Ascending aorta (tissue), 2 donors: ENCODE data around the gene ACP1. TPM values are rescaled to one million over a fixed set of nuclear protein-coding genes. Genes with fewer than 3 reads are reported as not detected.

Experiments used
- DNase-seq, 2 donors: peaks; one replicate each; pipeline ENCODE4 v3.0.0-alpha.2; 2019; ENCODE audit warnings: low spot score in 2 of 2
- H3K27ac ChIP-seq, 2 donors: fragments of 200-600 bp; sonication (generic); one replicate each; pipeline ENCODE4 v1.5.1; 2016 to 2017; ENCODE audit warnings: mild to moderate bottlenecking in 1 of 2
- H3K27me3 ChIP-seq: fragments of 200-600 bp; sonication (generic); one replicate; pipeline ENCODE4 v1.5.1; 2017
- H3K36me3 ChIP-seq, 2 donors: fragments of 200-600 bp; sonication (generic); one replicate each; pipeline ENCODE4 v1.5.1; 2016
- H3K4me1 ChIP-seq, 2 donors: fragments of 200-600 bp; sonication (generic); one replicate each; pipeline ENCODE4 v1.5.1; 2016 to 2017; ENCODE audit warnings: mild to moderate bottlenecking in 1 of 2
- H3K4me3 ChIP-seq, 2 donors: fragments of 200-600 bp; sonication (generic); one replicate each; pipeline ENCODE4 v1.5.1; 2016 to 2017; ENCODE audit warnings: mild to moderate bottlenecking in 1 of 2
- H3K9me3 ChIP-seq, 2 donors: fragments of 200-600 bp; sonication (generic); one replicate each; pipeline ENCODE4 v1.5.1; 2016
- CTCF ChIP-seq, 3 experiments: fragments of 200-600 bp in 2 of 3; fragments of 450-650 bp in 1 of 3; sonication (generic) in 2 of 3; IDR thresholded peaks; one replicate each; pipeline ENCODE4 v1.5.1; 2016 to 2019; ENCODE audit warnings: antibody characterized with exemption in 3 of 3, mild to moderate bottlenecking in 1 of 3, moderate library complexity in 1 of 3
- intact Hi-C: fragments of 100-400 bp; cut with DNase I; formaldehyde crosslinking; loops from one replicate; pipeline ENCODE4 v1.15.1; 2023
- total RNA-seq: library from RNA; depleted of rRNA; stranded (reverse); fragments of >200 nt; gene quantifications from one replicate; pipeline ENCODE4 v1.1.0, GENCODE V29; 2016

The ACP1 gene
- total RNA-seq, 1 donor from 2014 or later = 30.8 TPM

GRCh38 chr2:268323-268722 is 3.6 kb downstream of the ACP1 start:
- intact Hi-C loops = no loop called here
- Histone ChIP-seq H3K36me3 (peaks cover 3 to 11% of the 10 kb centered on the region in 2 donors), H3K27ac (no peak overlapping the region), H3K9me3 (no peaks in the 10 kb centered on the region), H3K27me3 (no peaks in the 10 kb centered on the region), H3K4me1 (peaks cover 5 to 9% of the 10 kb centered on the region in 2 donors), H3K4me3 (no peak overlapping the region)
- TF ChIP-seq CTCF (IDR thresholded peaks at IDR 0.05) = no peak
- DNase-seq = no peak

GRCh38 chr2:269356-270030 is 4.7 kb downstream of the ACP1 start:
- H3K27ac ChIP-seq = no peak overlapping the region
- H3K9me3 ChIP-seq = no peaks in the 10 kb centered on the region
- peaks cover 0 to 6% of the 10 kb centered on the region in 2 donors for H3K4me1 ChIP-seq
- H3K36me3 ChIP-seq = peaks cover 3 to 13% of the 10 kb centered on the region in 2 donors
- DNase-seq = no peak
- no peak for TF ChIP-seq CTCF (IDR thresholded peaks at IDR 0.05)
- H3K27me3 ChIP-seq = no peaks in the 10 kb centered on the region
- H3K4me3 ChIP-seq = no peak overlapping the region
- intact Hi-C loops = no loop called here

GRCh38 chr2:270861-271260 is 6.1 kb downstream of the ACP1 start:
- H3K27me3 ChIP-seq = no peaks in the 10 kb centered on the region
- H3K4me3 ChIP-seq = no peak overlapping the region
- no peak overlapping the region for H3K27ac ChIP-seq
- peaks cover 0 to 2% of the 10 kb centered on the region in 2 donors for H3K4me1 ChIP-seq
- H3K36me3 ChIP-seq = peaks cover 3 to 13% of the 10 kb centered on the region in 2 donors
- TF ChIP-seq CTCF (IDR thresholded peaks at IDR 0.05) = no peak
- H3K9me3 ChIP-seq = no peaks in the 10 kb centered on the region
- intact Hi-C loops = no loop called here
- DNase-seq = no peak

GRCh38 chr2:271917-272316 is 7.2 kb downstream of the ACP1 start:
- intact Hi-C loops = no loop called here
- no peak for DNase-seq
- TF ChIP-seq CTCF (IDR thresholded peaks at IDR 0.05) = no peak
- Histone ChIP-seq H3K4me3 (no peak overlapping the region), H3K27me3 (no peaks in the 10 kb centered on the region), H3K27ac (no peak overlapping the region), H3K9me3 (no peaks in the 10 kb centered on the region), H3K4me1 (no peaks in the 10 kb centered on the region), H3K36me3 (peaks cover 4 to 22% of the 10 kb centered on the region in 2 donors)

- Histone ChIP-seq H3K9me3 (no peaks in the 10 kb centered on the region), H3K27me3 (no peaks in the 10 kb centered on the region), H3K4me3 (no peak overlapping the region), H3K27ac (no peak overlapping the region), H3K4me1 (no peaks in the 10 kb centered on the region), H3K36me3 (peaks cover 15 to 36% of the 10 kb centered on the region in 2 donors)
- intact Hi-C loops = no loop called here
- TF ChIP-seq CTCF (IDR thresholded peaks at IDR 0.05) = no peak
- no peak for DNase-seq
These were observed 8.6 kb downstream of the ACP1 start for GRCh38 chr2:273333-273732.
